IPS-20b (cell line): ENCODE results near the gene PCYT2.

Experiments
- H3K27ac ChIP-seq: one replicate; pipeline ENCODE4 v1.5.1; 2013; ENCODE audit warnings: low read length
- H3K27me3 ChIP-seq: 2 replicates; pipeline ENCODE4 v1.6.1; 2013; ENCODE audit warnings: mild to moderate bottlenecking, low read length, inconsistent platforms; ENCODE audit not compliant: insufficient read depth
- H3K36me3 ChIP-seq: 2 replicates; pipeline ENCODE4 v1.6.1; 2013; ENCODE audit warnings: low read depth, mild to moderate bottlenecking, inconsistent platforms, low read length, moderate library complexity; ENCODE audit not compliant: insufficient read depth
- H3K4me1 ChIP-seq: 2 replicates; pipeline ENCODE4 v1.6.1; 2013; ENCODE audit warnings: mild to moderate bottlenecking, control low read depth, inconsistent platforms, low read length, moderate library complexity; ENCODE audit not compliant: insufficient read depth
- H3K4me3 ChIP-seq: 2 replicates; pipeline ENCODE4 v1.5.1; 2013; ENCODE audit warnings: mild to moderate bottlenecking, low read length, inconsistent platforms
- H3K9ac ChIP-seq: 2 replicates; pipeline ENCODE4 v1.6.1; 2013; ENCODE audit warnings: low read depth, mild to moderate bottlenecking, inconsistent platforms, low read length, moderate library complexity
- H3K9me3 ChIP-seq: 2 replicates; pipeline ENCODE4 v1.6.1; 2013; ENCODE audit warnings: mild to moderate bottlenecking, low read depth, low read length, inconsistent platforms; ENCODE audit not compliant: insufficient read depth

PCYT2 gene

GRCh38 chr17:81940538-81941483, 29.6 kb upstream of the PCYT2 start:
- Histone ChIP-seq H3K9me3 (no peaks in the 10 kb centered on the region), H3K9ac (no peak overlapping the region), H3K27ac (no peak overlapping the region), H3K4me1 (no peaks in the 10 kb centered on the region; the same call in 1 of the 2 replicates), H3K36me3 (no peaks in the 10 kb centered on the region), H3K4me3 (no peak overlapping the region), H3K27me3 (peaks cover 28% of the 10 kb centered on the region)

- Histone ChIP-seq H3K4me3 (no peak overlapping the region), H3K9me3 (no peaks in the 10 kb centered on the region), H3K4me1 (no peaks in the 10 kb centered on the region; the same call in 1 of the 2 replicates), H3K27me3 (peaks cover 28% of the 10 kb centered on the region), H3K27ac (no peak overlapping the region), H3K9ac (no peak overlapping the region), H3K36me3 (no peaks in the 10 kb centered on the region)
Measured at GRCh38 chr17:81939881-81940385, 28.7 kb upstream of the PCYT2 start.

GRCh38 chr17:81939218-81939617, 28.0 kb upstream of the PCYT2 start:
- Histone ChIP-seq H3K4me3 (no peak overlapping the region), H3K27me3 (peaks cover 21% of the 10 kb centered on the region), H3K9me3 (no peaks in the 10 kb centered on the region), H3K4me1 (no peaks in the 10 kb centered on the region; the same call in 1 of the 2 replicates), H3K36me3 (no peaks in the 10 kb centered on the region; the same call in 1 of the 2 replicates), H3K9ac (no peak overlapping the region), H3K27ac (no peak overlapping the region)

GRCh38 chr17:81935709-81936084, 24.5 kb upstream of the PCYT2 start:
- Histone ChIP-seq H3K27me3 (peaks cover 8% of the 10 kb centered on the region; the same call in 1 of the 2 replicates), H3K36me3 (peaks cover 7% of the 10 kb centered on the region), H3K4me3 (peak overlapping the region; percentile 38; the same call in 1 of the 2 replicates), H3K9me3 (no peaks in the 10 kb centered on the region), H3K27ac (no peak overlapping the region), H3K9ac (no peak overlapping the region; the same call in 1 of the 2 replicates), H3K4me1 (no peaks in the 10 kb centered on the region)

- no peaks in the 10 kb centered on the region for H3K9me3 ChIP-seq
- no peaks in the 10 kb centered on the region for H3K4me1 ChIP-seq
- 0 out of 2 replicates have a peak, but pooled peaks cover 5% of the 10 kb centered on the region for H3K27me3 ChIP-seq
- peaks cover 7% of the 10 kb centered on the region for H3K36me3 ChIP-seq
- no peak overlapping the region for H3K9ac ChIP-seq
- H3K27ac ChIP-seq, result no peak overlapping the region
- no peak overlapping the region for H3K4me3 ChIP-seq
Measured at GRCh38 chr17:81934850-81935708, 23.9 kb upstream of the PCYT2 start.

GRCh38 chr17:81934098-81934757, 23.0 kb upstream of the PCYT2 start:
- H3K36me3 ChIP-seq, result peaks cover 7% of the 10 kb centered on the region
- no peaks in the 10 kb centered on the region for H3K9me3 ChIP-seq
- peaks cover 9% of the 10 kb centered on the region for H3K27me3 ChIP-seq
- H3K4me1 ChIP-seq, result no peaks in the 10 kb centered on the region
- no peak overlapping the region for H3K27ac ChIP-seq
- H3K9ac ChIP-seq, result no peak overlapping the region
- H3K4me3 ChIP-seq, result no peak overlapping the region

- Histone ChIP-seq H3K27ac (no peak overlapping the region), H3K36me3 (peaks cover 7% of the 10 kb centered on the region), H3K4me3 (no peak overlapping the region), H3K27me3 (peaks cover 14% of the 10 kb centered on the region), H3K4me1 (no peaks in the 10 kb centered on the region), H3K9me3 (no peaks in the 10 kb centered on the region), H3K9ac (no peak overlapping the region)
Measured at GRCh38 chr17:81933178-81933699, 22.0 kb upstream of the PCYT2 start.

GRCh38 chr17:81932333-81932983, 21.3 kb upstream of the PCYT2 start:
- no peak overlapping the region for H3K4me3 ChIP-seq
- H3K27ac ChIP-seq, result no peak overlapping the region
- no peaks in the 10 kb centered on the region for H3K9me3 ChIP-seq
- no peaks in the 10 kb centered on the region for H3K4me1 ChIP-seq
- peaks cover 7% of the 10 kb centered on the region for H3K36me3 ChIP-seq
- no peak overlapping the region for H3K9ac ChIP-seq
- H3K27me3 ChIP-seq, result peaks cover 17% of the 10 kb centered on the region

GRCh38 chr17:81931557-81932332, 20.5 kb upstream of the PCYT2 start:
- no peak overlapping the region for H3K27ac ChIP-seq
- H3K27me3 ChIP-seq, result peaks cover 17% of the 10 kb centered on the region
- no peak overlapping the region for H3K9ac ChIP-seq
- H3K36me3 ChIP-seq, result peaks cover 7% of the 10 kb centered on the region
- H3K4me1 ChIP-seq, result no peaks in the 10 kb centered on the region
- no peaks in the 10 kb centered on the region for H3K9me3 ChIP-seq
- no peak overlapping the region for H3K4me3 ChIP-seq

- H3K27ac ChIP-seq, result no peak overlapping the region
- H3K27me3 ChIP-seq, result peaks cover 17% of the 10 kb centered on the region
- H3K4me3 ChIP-seq, result no peak overlapping the region
- peaks cover 7% of the 10 kb centered on the region for H3K36me3 ChIP-seq
- H3K9me3 ChIP-seq, result no peaks in the 10 kb centered on the region
- no peaks in the 10 kb centered on the region; the same call in 1 of the 2 replicates for H3K4me1 ChIP-seq
- H3K9ac ChIP-seq, result no peak overlapping the region
Measured at GRCh38 chr17:81931189-81931556, 20.0 kb upstream of the PCYT2 start.
